AG10803 (cell line): ENCODE data around the gene GSK3A.

ENCODE experiments used
- DNase-seq: peaks from one replicate; pipeline ENCODE4 v3.0.0; 2010; ENCODE audit warnings: low read depth
- H3K4me3 ChIP-seq: 2 replicates; pipeline ENCODE4 v1.5.1; 2011; ENCODE audit warnings: mild to moderate bottlenecking, low read length, control low read depth
- CTCF ChIP-seq: conservative IDR thresholded peaks from 2 replicates; pipeline ENCODE4 v1.5.1; 2011; ENCODE audit warnings: mild to moderate bottlenecking, low read length, control low read depth, inconsistent platforms

Gene GSK3A

DNA sequence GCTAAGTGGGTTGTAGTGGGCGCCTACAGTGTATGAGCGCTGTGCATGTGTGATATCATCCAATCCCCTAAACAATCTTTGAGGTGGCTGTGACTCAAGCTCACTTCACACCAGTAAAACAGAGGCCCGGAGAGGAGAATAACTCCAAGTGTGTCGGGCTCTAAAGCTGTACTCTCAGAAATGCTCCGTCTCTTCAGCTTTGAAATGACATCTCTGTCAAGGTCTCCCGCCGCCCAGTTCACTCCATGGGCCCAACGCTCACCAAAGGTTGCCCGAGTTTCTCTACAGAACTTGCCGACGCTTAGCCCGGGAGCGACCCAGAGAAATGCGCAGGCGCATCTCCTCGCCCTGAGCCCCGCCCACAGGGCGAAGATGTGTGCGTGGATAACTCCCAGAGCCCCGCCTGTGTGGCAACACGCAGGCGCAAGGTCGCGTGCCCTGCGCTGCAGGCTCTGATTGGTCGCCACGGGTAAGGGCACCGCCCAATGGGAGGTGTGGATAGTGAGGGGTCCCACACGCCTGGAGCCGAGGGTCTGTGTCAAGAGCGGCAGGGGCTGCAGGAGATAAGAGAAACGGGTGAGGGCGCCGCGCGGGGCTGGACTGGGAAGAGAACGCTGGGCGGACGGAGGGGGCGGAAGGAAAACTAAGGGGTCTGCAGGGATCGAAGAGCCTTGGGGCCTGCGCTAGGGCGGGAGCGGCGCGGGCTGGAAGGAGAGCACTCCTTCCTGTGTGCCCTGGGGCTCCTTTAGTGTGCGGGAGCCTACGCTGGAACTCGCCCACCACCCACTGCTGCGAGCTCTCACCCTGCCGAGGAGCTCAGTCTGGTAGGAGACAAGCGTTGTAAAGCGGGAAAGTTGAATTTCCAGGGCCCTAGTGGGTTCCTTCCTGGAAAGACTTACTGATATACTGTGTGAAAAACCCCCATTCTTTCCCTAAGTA lies 22.3 kb downstream of the GSK3A start, which contains the start of gene ZNF526:
Gene ZNF526 (plus strand): TSS at position 501 of the 939 bp plus-strand sequence. CDS start 4,092 bp downstream, outside the sequence.
- no peak for TF ChIP-seq CTCF
- peak; percentile 96 for DNase-seq
- peak within 1 kb of the TSS; percentile 93 for H3K4me3 ChIP-seq

GRCh38 chr19:42217520-42218437 lies 24.6 kb downstream of the GSK3A start, which contains the start of gene DEDD2:
DEDD2 (minus strand) TSS chr19:42217677; CDS start chr19:42217007, 670 bp downstream.
- DNase-seq = peak; percentile 97
- TF ChIP-seq CTCF = no peak
- H3K4me3 ChIP-seq = peak within 1 kb of the TSS; percentile 95

DNA sequence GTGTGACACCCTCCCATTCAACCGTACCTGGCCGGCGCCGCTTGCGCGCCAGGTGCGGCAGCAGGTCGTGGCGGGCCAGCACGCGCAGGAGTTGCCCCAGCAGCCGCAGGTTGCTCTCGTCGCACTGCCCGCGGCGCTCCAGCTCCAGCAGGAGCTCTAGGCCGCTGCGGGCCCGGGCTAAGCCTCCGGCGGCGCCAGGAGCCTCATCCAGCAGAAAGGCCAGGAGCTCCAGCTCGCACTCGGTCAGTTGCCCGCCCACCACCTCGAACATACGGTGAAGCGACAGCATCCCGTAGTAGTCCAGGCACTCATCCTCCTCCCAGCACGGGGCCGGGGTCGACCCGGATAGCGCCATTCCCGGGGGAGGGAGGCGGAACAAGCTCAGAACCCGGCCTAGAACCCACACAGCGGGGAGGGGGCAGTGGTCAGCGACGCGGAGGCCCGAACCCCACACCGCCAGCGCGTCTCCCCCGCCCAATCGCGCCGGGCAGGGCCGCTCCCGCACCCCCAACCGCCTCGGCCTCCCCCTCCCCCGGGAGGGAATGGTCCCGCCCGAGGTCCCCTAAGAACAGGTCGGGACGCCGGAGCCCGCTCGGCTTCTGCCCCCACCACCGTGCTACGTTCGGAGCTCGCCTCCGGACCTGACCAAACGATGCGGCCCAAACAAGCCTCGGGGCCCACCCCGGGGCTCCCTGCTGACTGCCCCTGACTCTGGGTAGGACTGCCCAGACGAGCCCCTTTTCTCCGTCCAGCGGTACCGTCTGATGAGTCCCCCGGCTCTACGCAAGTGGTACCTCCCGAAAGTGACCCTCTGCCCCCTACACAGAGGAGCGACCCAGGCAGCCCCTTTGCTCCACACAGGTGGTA lies 25.5 kb downstream of the GSK3A start:
- peak overlapping the region; percentile 95 for H3K4me3 ChIP-seq
- no peak for TF ChIP-seq CTCF
- peak; percentile 24 for DNase-seq

GRCh38 chr19:42214810-42215485 lies 27.5 kb downstream of the GSK3A start:
- no peak for DNase-seq
- TF ChIP-seq CTCF = no peak
- no peak overlapping the region for H3K4me3 ChIP-seq

DNA sequence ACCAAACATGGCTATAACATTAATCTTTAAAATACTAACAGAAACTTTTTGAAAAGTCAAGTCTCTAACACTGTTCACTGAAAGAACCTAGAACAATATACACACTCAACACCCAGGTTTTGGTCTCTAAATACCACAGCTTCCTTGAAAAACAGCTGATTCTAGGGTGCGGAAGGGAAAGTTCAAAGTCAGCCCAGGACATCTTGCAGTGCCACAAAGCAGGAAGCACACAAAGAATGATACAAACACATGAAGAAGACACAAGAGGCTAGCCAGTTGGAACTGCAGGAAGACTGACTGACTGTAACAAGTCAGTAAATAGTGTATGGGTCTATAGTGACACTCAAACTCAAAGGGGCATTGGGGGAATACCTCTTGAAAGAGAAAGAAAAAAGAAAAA lies 29.5 kb downstream of the GSK3A start:
- no peak for TF ChIP-seq CTCF
- no peak overlapping the region for H3K4me3 ChIP-seq
- no peak for DNase-seq

DNA sequence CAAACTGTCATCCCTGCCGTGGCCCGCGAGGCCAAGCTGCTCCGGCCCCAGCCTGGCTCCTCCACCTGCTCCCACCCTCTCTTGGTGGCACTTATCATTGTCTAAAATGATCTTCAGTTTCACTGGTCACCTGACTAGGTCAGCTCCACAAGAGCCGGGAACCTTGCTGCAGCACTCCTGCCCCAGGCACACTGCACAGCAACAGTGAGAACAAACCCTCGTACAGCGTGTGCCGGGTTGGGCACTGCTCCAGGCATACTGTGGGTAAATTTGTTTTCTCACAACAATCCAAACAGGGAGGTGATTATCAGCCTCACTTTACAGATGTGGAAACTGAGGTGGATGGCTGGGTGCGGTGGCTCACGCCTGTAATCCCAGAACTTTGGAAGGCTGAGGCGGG lies 33.8 kb downstream of the GSK3A start:
- H3K4me3 ChIP-seq = no peak overlapping the region
- DNase-seq = no peak
- TF ChIP-seq CTCF = no peak
